COLO829 (cell line): ENCODE data around the gene TSPAN14.

ENCODE experiments used
- DNase-seq: peaks from one replicate; pipeline ENCODE4 v3.0.0; 2012; ENCODE audit warnings: low spot score

The TSPAN14 gene

DNA sequence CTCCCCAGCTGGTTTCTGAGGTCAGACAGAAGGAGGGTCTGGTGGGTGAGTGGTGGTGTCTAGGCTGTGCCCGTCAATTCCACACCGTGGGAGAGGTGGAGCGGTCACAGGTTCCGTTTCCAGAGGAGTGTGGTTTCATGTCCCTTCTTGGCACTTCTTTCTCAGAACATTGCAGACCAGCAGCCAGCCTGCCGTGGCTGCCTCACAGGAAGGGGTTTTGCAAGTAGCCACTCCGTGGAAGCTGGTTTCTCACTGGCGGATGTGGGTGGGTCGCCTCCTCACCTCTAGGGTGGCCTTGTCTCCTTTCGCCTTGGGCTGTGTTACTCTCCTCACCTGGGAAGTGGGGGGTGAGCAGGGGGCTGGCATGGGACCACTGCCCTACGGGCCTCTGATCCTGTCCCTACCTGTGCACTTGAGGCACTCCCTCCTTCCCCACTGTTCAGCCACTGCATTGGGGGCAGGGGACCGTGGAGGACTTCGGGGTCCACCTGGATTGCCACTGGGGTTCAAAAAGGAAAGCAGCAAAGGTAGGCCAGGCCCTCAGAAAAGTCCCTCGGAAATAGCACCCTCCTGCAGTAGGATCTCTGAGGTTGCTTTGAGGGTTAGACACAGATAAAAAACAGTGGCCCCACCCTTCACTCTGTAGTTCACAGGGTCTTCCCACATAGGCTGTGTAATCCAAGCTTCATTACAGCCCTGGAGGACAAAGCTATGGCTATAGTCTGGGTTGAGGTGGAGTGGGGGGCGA lies 33.9 kb downstream of the TSPAN14 start:
- DNase-seq = no peak

DNA sequence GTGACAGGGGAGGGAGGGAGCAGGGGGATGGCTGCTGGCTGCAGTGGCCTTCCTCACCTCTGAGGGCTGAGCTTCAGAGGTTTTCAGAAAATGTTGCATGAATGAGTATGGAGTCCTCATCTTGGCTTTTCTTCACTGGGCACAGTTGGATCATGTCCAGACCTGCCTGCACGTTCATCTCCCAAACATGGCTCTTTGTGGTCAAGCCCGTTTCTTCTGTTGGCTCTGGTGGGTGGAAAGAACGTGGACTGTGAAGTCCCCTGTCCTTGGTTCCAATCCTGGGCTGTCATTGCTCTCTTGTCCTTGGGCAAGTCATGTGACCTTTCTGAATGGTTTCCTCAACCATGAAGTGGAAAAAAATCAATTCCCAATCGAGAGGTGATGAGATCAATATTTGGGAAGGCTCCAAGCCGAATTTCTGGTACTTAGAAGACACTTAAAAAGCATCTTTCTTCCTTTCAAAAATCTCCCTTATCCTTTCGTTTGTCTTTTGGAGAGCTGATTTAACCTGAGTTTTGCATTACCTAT lies 34.5 kb downstream of the TSPAN14 start:
- no peak for DNase-seq

GRCh38 chr10:80489371-80490112 lies 35.4 kb downstream of the TSPAN14 start:
- no peak for DNase-seq

- no peak for DNase-seq
These were observed 37.4 kb downstream of the TSPAN14 start for GRCh38 chr10:80491251-80492102.

- DNase-seq = no peak
These were observed 38.9 kb downstream of the TSPAN14 start for GRCh38 chr10:80492848-80493521.

- DNase-seq = peak; percentile 83
These were observed 39.5 kb downstream of the TSPAN14 start for GRCh38 chr10:80493522-80494051.

DNA sequence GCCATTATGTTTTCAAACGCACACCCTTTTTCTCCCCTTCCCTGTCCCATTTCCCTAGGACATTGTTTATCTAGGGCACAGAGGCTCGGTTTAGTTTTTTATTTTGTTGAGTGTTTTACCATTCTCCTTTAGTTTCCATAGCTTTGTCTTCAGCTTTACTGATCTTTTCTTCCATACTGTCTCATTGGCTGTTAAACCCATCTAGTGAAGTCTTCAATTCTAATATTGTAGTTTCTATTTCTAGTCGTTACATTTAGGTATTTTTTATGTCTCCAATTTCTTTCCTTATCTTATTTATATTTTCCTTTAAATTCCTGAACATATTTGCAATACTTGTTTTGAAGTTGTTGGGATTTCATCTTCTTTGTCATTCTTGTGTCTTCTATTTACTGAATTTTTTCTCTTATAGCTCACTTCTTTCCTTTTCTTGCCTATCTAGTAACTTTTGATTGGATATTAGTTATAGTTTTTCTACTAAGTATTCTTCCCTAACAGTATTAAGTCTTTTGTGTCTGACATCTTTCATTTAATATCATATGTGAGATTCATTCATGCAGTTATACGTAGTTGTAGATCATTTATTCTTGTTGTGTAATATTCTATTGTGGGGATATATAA lies 42.6 kb downstream of the TSPAN14 start:
- DNase-seq = no peak

- DNase-seq = no peak
These were observed 43.3 kb downstream of the TSPAN14 start for GRCh38 chr10:80497187-80498077.

- DNase-seq = no peak
These were observed 44.1 kb downstream of the TSPAN14 start for GRCh38 chr10:80498078-80498832.

DNA sequence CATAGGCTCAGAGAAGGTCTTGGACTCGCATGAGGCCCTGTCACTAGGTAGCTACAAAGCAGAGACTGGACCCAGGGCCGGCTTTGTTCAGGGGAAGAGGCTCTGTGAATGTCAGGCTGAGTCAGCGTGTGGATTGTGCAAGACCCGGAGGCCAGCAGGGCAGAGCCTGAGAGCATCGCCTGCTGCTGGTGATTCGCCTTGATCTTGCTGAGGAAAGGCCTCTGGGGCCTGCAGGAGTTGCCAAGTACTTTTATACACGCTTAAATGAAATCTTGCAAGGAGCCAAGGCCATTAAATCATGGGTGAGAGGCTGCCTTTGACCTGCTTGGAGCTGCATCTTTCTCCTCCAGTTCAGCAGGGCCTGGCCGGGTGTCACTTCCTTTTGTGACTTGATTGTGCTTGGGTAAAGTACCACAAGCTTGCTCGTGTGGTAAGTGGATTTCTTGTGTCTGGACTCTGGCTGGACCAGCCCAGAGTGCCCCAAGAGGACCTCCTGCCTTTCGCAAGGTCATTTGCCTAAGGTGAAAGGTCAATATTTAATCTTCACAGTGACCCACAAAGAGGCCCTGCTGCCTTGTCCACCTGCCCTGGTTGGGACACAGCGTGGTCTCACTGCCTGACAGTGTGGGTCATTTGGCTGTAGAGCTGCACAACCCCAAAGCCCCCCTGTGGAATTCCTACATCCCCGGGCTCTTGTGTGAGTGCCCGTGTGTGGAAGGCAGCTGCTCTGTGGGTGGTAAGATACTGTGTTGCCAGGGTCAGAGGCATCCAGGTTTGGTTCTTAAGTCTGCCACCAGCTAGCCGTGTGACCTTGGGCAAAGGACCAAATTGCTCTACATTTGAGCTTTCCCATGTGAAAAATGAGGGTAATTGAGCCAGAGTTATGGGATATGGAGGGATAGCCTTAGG lies 45.0 kb downstream of the TSPAN14 start:
- DNase-seq = peak; percentile 71

DNA sequence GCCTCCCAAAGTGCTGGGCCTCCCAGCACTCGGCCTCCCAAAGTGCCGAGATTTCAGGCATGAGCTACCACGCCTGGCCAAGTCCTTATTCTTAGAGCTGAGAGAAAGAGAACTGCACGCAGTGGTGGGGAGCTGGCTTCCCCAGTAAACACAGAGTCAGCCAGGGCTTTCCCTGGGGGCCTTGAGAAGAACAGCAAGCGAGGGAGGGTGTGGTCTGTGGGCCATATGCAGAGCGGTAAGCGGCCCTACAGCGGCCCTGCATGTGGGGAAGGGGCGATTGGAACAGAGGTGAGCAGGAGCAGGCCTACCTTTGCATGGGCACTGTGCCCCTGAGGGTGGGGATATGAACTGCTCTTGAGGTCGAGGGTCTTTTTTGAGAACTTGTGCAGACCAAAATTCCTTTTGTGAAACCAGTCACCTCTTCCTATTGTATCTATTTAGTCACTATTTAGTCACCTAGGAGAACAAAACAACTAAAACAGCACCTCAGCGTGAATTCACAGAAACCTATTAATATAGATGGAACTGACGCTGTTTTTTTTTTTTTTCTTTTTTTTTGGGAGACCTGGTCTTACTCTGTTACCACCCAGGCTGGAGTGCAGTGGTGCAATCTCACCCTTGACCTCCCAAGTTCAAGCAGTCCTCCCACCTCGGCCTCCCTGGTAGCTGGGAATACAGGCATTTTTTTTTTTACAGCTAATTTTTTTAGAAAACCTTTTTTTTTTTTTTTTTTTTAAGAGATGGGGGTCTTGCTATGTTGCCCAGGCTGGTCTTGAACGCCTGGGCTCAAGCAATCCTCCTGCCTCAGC lies 46.7 kb downstream of the TSPAN14 start:
- DNase-seq = no peak

GRCh38 chr10:80501381-80501912 lies 47.3 kb downstream of the TSPAN14 start:
- DNase-seq = no peak

DNA sequence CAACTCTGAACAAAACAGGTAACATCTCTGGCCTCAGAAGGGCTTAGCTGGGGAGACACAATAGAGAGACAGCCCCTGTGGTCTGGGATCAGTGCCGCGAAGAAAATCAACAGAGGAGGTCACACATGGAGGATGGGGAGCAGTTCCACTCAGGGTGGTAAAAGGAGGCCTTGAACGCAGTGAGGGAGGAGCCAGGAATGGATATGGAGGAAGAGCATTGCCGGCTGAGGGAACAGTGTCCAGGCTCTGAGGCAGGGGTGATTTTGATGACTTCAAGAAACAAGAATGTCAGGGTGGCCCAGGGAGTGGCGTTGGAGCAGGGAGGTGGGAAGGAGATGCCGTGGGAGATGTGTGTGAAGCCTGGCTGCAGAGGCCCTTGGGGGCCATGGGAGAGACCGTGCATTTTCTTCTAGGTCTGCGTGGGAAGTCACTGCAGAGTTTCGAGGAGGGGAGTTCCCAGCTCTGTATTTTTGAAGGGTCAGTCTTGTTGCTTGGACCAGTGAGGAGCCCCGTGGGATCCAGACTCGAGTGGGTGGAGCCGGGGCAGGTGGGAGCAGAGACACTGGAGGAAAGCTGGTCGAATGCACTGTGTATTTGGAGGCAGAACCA lies 47.9 kb downstream of the TSPAN14 start:
- DNase-seq = no peak

- no peak for DNase-seq
These were observed 48.8 kb downstream of the TSPAN14 start for GRCh38 chr10:80502621-80503583.

GRCh38 chr10:80503584-80504157 lies 49.6 kb downstream of the TSPAN14 start:
- DNase-seq = no peak
